IMR-90 (cell line): ENCODE data around the gene AAK1. TPM values are rescaled to one million over a fixed set of nuclear protein-coding genes. Genes with fewer than 3 reads are reported as not detected.

Experiments
- ATAC-seq: fragments of 200-7000 bp; cut with Tn5 transposase; 2 replicates; pipeline ENCODE4 v1.9.1; 2020; ENCODE audit warnings: low read depth, mild to moderate bottlenecking, moderate library complexity
- BruUV-seq: library from RNA; stranded (reverse); fragments of 400-500 nt; replicated peaks from 2 replicates; lab custom pipeline; 2021; lab: Mats Ljungman, UMichigan
- CTCF ChIA-PET: fragments of 300-600 bp; formaldehyde crosslinking; extraction: SDS; loops from one replicate; lab custom pipeline; 2021; ENCODE audit warnings: antibody characterized with exemption; lab: Yijun Ruan, JAX
- POLR2A ChIA-PET: fragments of 300-600 bp; sonication (Branson Sonifier 250); formaldehyde crosslinking; loops from one replicate; lab custom pipeline; 2022; ENCODE audit warnings: antibody characterized with exemption; ENCODE audit not compliant: unreplicated experiment; lab: Charles Lee
- DNase-seq: peaks from one replicate; pipeline ENCODE4 v3.0.0; 2013
- H2AFZ ChIP-seq: replicated peaks from 2 replicates; pipeline ENCODE3; 2013; ENCODE audit warnings: low read length, mild to moderate bottlenecking; ENCODE audit not compliant: poor library complexity
- H2AK5ac ChIP-seq: 2 replicates; pipeline ENCODE4 v1.6.1; 2013; ENCODE audit warnings: low read depth, low read length, inconsistent platforms
- H2AK9ac ChIP-seq: replicated peaks from 2 replicates; pipeline ENCODE3; 2013; ENCODE audit warnings: mild to moderate bottlenecking, low read depth, low read length, moderate library complexity; ENCODE audit not compliant: poor library complexity
- H2BK120ac ChIP-seq: 2 replicates; pipeline ENCODE4 v1.6.1; 2013; ENCODE audit warnings: low read depth, low read length, inconsistent platforms
- H2BK15ac ChIP-seq: 3 replicates; pipeline ENCODE4 v1.6.1; 2013; ENCODE audit warnings: low read depth, low read length, inconsistent platforms
- H2BK20ac ChIP-seq: 2 replicates; pipeline ENCODE4 v1.6.1; 2013; ENCODE audit warnings: low read depth, mild to moderate bottlenecking, inconsistent platforms, low read length, moderate library complexity
- H2BK5ac ChIP-seq: 2 replicates; pipeline ENCODE4 v1.6.1; 2013; ENCODE audit warnings: mild to moderate bottlenecking, low read depth, low read length, inconsistent platforms; ENCODE audit not compliant: poor library complexity, severe bottlenecking
- H3K14ac ChIP-seq: replicated peaks from 2 replicates; pipeline ENCODE4 v1.6.1; 2013; ENCODE audit warnings: low read depth, low read length, inconsistent platforms
- H3K18ac ChIP-seq: 2 replicates; pipeline ENCODE4 v1.6.1; 2013; ENCODE audit warnings: low read depth, low read length, control low read depth
- H3K23ac ChIP-seq: 2 replicates; pipeline ENCODE4 v1.6.1; 2013; ENCODE audit warnings: low read depth, low read length, inconsistent platforms
- H3K27ac ChIP-seq: 2 replicates; pipeline ENCODE4 v1.5.1; 2013; ENCODE audit warnings: mild to moderate bottlenecking, control low read depth, low read length; ENCODE audit not compliant: insufficient read depth
- H3K27me3 ChIP-seq: 2 replicates; pipeline ENCODE4 v1.6.1; 2013; ENCODE audit warnings: low read length; ENCODE audit not compliant: control insufficient read depth, insufficient read depth
- H3K36me3 ChIP-seq: 2 replicates; pipeline ENCODE4 v1.6.1; 2013; ENCODE audit warnings: low read length, mixed read lengths; ENCODE audit not compliant: control insufficient read depth, insufficient read depth
- H3K4ac ChIP-seq: 2 replicates; pipeline ENCODE4 v1.6.1; 2013; ENCODE audit warnings: low read depth, low read length, inconsistent platforms
- H3K4me1 ChIP-seq: 2 replicates; pipeline ENCODE4 v1.6.1; 2013; ENCODE audit warnings: low read length, mixed read lengths; ENCODE audit not compliant: control insufficient read depth, insufficient read depth
- H3K4me2 ChIP-seq: 2 replicates; pipeline ENCODE4 v1.6.1; 2013; ENCODE audit warnings: low read depth, mild to moderate bottlenecking, control low read depth, low read length, moderate library complexity
- H3K4me3 ChIP-seq: 2 replicates; pipeline ENCODE4 v1.5.1; 2013; ENCODE audit warnings: low read depth, mild to moderate bottlenecking, control low read depth, low read length, moderate library complexity; ENCODE audit not compliant: insufficient read depth
- H3K56ac ChIP-seq: 2 replicates; pipeline ENCODE4 v1.6.1; 2013; ENCODE audit warnings: low read length, inconsistent platforms; ENCODE audit not compliant: insufficient read depth; ENCODE audit errors: extremely low read depth
- H3K79me1 ChIP-seq, 2 experiments: 2 replicates each; pipeline ENCODE4 v1.6.1; 2013; ENCODE audit warnings: low read length in 2 of 2, inconsistent platforms in 1 of 2, low read depth in 1 of 2
- H3K9ac ChIP-seq: 2 replicates; pipeline ENCODE4 v1.6.1; 2013; ENCODE audit warnings: low read depth, low read length, control low read depth
- H3K9me1 ChIP-seq: 2 replicates; pipeline ENCODE4 v1.6.1; 2013; ENCODE audit warnings: low read length, inconsistent platforms; ENCODE audit not compliant: insufficient read depth
- H3K9me3 ChIP-seq: 2 replicates; pipeline ENCODE4 v1.6.1; 2013; ENCODE audit warnings: low read length; ENCODE audit not compliant: control insufficient read depth, insufficient read depth
- H4K20me1 ChIP-seq: 2 replicates; pipeline ENCODE4 v1.6.1; 2013; ENCODE audit warnings: low read length, inconsistent platforms; ENCODE audit not compliant: insufficient read depth
- H4K5ac ChIP-seq: 2 replicates; pipeline ENCODE4 v1.6.1; 2013; ENCODE audit warnings: mild to moderate bottlenecking, low read depth, low read length, control low read depth
- H4K8ac ChIP-seq, 2 experiments: 2 replicates each; pipeline ENCODE4 v1.6.1; 2013; ENCODE audit warnings: low read depth in 2 of 2, low read length in 2 of 2, control low read depth in 1 of 2, inconsistent platforms in 1 of 2
- H4K91ac ChIP-seq: 2 replicates; pipeline ENCODE4 v1.6.1; 2013; ENCODE audit warnings: low read depth, low read length, inconsistent platforms; ENCODE audit not compliant: insufficient read depth
- BHLHE40 ChIP-seq: fragments of 150-350 bp; IDR thresholded peaks from 2 replicates; pipeline ENCODE4 v1.6.1; 2016; ENCODE audit warnings: mild to moderate bottlenecking, low read depth, low read length
- CEBPB ChIP-seq: IDR thresholded peaks from 2 replicates; pipeline ENCODE4 v1.6.1; 2012; ENCODE audit warnings: low read depth, low read length, improper control_type of control experiment
- CHD1 ChIP-seq: IDR thresholded peaks from 2 replicates; pipeline ENCODE4 v1.6.1; 2012; ENCODE audit warnings: low read depth, low read length, improper control_type of control experiment
- CTCF ChIP-seq: conservative IDR thresholded peaks from 2 replicates; pipeline ENCODE4 v1.5.1; 2012; ENCODE audit warnings: mild to moderate bottlenecking, low read depth, low read length, improper control_type of control experiment
- ELK1 ChIP-seq: fragments of 150-350 bp; IDR thresholded peaks from 2 replicates; pipeline ENCODE4 v1.6.1; 2016; ENCODE audit warnings: low read depth, mild to moderate bottlenecking, low read length, moderate library complexity, borderline replicate concordance
- FOS ChIP-seq: fragments of 150-350 bp; IDR thresholded peaks from 2 replicates; pipeline ENCODE4 v1.6.1; 2016; ENCODE audit warnings: low read depth, low read length
- MAFK ChIP-seq: IDR thresholded peaks from 2 replicates; pipeline ENCODE4 v1.6.1; 2012; ENCODE audit warnings: low read depth, low read length, improper control_type of control experiment
- MAZ ChIP-seq: IDR thresholded peaks from 2 replicates; pipeline ENCODE4 v1.6.1; 2012; ENCODE audit warnings: low read depth, mild to moderate bottlenecking, low read length, improper control_type of control experiment, moderate library complexity, borderline replicate concordance
- MXI1 ChIP-seq: IDR thresholded peaks from 2 replicates; pipeline ENCODE4 v1.6.1; 2012; ENCODE audit warnings: low read depth, mild to moderate bottlenecking, low read length, moderate library complexity, borderline replicate concordance
- NFE2L2 ChIP-seq: fragments of 150-350 bp; IDR thresholded peaks from 2 replicates; pipeline ENCODE4 v1.6.1; 2016; ENCODE audit warnings: low read depth, mild to moderate bottlenecking, low read length
- POLR2A ChIP-seq: IDR thresholded peaks from 2 replicates; pipeline ENCODE4 v1.6.1; 2012; ENCODE audit warnings: mild to moderate bottlenecking, low read depth, low read length
- RAD21 ChIP-seq: IDR thresholded peaks from 2 replicates; pipeline ENCODE4 v1.6.1; 2012; ENCODE audit warnings: low read length, improper control_type of control experiment
- RCOR1 ChIP-seq: IDR thresholded peaks from 2 replicates; pipeline ENCODE4 v1.6.1; 2012; ENCODE audit warnings: mild to moderate bottlenecking, low read length, improper control_type of control experiment; ENCODE audit not compliant: insufficient replicate concordance
- RFX5 ChIP-seq: IDR thresholded peaks from 2 replicates; pipeline ENCODE4 v1.8.0; 2012; ENCODE audit warnings: low read depth, mild to moderate bottlenecking, low read length, moderate library complexity
- SMC3 ChIP-seq: fragments of 150-350 bp; IDR thresholded peaks from 2 replicates; pipeline ENCODE4 v1.6.1; 2016; ENCODE audit warnings: low read depth, mild to moderate bottlenecking, antibody characterized with exemption, low read length, moderate library complexity
- USF2 ChIP-seq: fragments of 150-350 bp; IDR thresholded peaks from 2 replicates; pipeline ENCODE4 v1.6.1; 2017; ENCODE audit warnings: mild to moderate bottlenecking, antibody characterized with exemption, low read length, low read depth
- WGBS, 2 experiments: methylation state at CpG; one replicate each; pipeline versions ENCODE4 v1.1.5 to v1.1.7; 2013; ENCODE audit warnings: missing lambda C conversion rate in 2 of 2; ENCODE audit not compliant: insufficient read length in 1 of 2; ENCODE audit errors: extremely low coverage in 2 of 2; 5-methylcytosine and 5-hydroxymethylcytosine counted together
- dilution Hi-C: fragments of 300-500 bp; cut with HindIII; formaldehyde crosslinking; loops from one replicate; pipeline ENCODE4 v1.14.3; 2018; ENCODE audit warnings: low sequenced_read_pairs; ENCODE audit not compliant: unreplicated experiment
- in situ Hi-C: fragments of 300-500 bp; cut with MboI; formaldehyde crosslinking; loops from 3 replicates; pipeline ENCODE4 v1.14.3; 2019; ENCODE audit warnings: low sequenced_read_pairs, inconsistent platforms, mixed read lengths
- intact Hi-C: fragments of 100-400 bp; cut with micrococcal nuclease; formaldehyde crosslinking; loops from 2 replicates; pipeline ENCODE4 v1.10.0; 2022
- polyA plus RNA-seq, 3 experiments: library from polyadenylated mRNA; depleted of rRNA; stranded (reverse); fragments of >200 nt; gene quantifications; 2 replicates each; pipeline ENCODE4 v1.2.3, GENCODE V29; 2012; ENCODE audit warnings: low replicate concordance in 1 of 3
- total RNA-seq: library from RNA; depleted of rRNA; stranded (reverse); fragments of >200 nt; gene quantifications from 2 replicates; pipeline ENCODE4 v1.2.3, GENCODE V29; 2012

Gene AAK1
- total and polyA plus RNA-seq, 2 of the 4 experiments (the other 2 are of a cell fraction) = 21.9 to 26.5 TPM

- TF ChIP-seq CEBPB = no peak
- no peak for TF ChIP-seq POLR2A
- no peak for TF ChIP-seq NFE2L2
- no peak for TF ChIP-seq CTCF
- no peak for TF ChIP-seq MXI1
- no peak for TF ChIP-seq RFX5
- no peak for TF ChIP-seq RAD21
- no peak for TF ChIP-seq FOS
- TF ChIP-seq CHD1 = no peak
- no peak for TF ChIP-seq ELK1
- no peak for TF ChIP-seq MAZ
- TF ChIP-seq BHLHE40 = no peak
- no peak for TF ChIP-seq USF2
- TF ChIP-seq RCOR1 = no peak
- no peak for TF ChIP-seq MAFK
- TF ChIP-seq SMC3 = no peak
- no peak overlapping the region for H2BK20ac ChIP-seq
- CTCF ChIA-PET = no interaction called here
- H2BK5ac ChIP-seq = no peak overlapping the region
- peaks cover 21% of the 10 kb centered on the region for H3K36me3 ChIP-seq
- H3K4me2 ChIP-seq = no peak overlapping the region
- H3K4ac ChIP-seq = no peak overlapping the region
- WGBS, 2 experiments = no CpG with 5 or more reads among the region's 3 CpGs
- H2AFZ ChIP-seq = no peak overlapping the region
- dilution Hi-C loops = no loop called here
- H3K4me1 ChIP-seq = no peaks in the 10 kb centered on the region
- ATAC-seq (no peak), DNase-seq (no peak)
- no peak overlapping the region for H3K27ac ChIP-seq
- no peak overlapping the region for H4K8ac ChIP-seq
- no peaks in the 10 kb centered on the region for H3K9me3 ChIP-seq
- H4K5ac ChIP-seq = no peak overlapping the region
- no peak overlapping the region for H3K4me3 ChIP-seq
- H2BK15ac ChIP-seq = no peak overlapping the region
- H2AK9ac ChIP-seq = no peak overlapping the region
- H3K18ac ChIP-seq = no peak overlapping the region
- H4K91ac ChIP-seq = no peak overlapping the region
- POLR2A ChIA-PET = no interaction called here
- peaks cover 6% of the 10 kb centered on the region; the same call in 1 of the 2 replicates for H3K9me1 ChIP-seq
- in situ Hi-C loops = no loop called here
- intact Hi-C loops = no loop called here
- no peak overlapping the region for H2AK5ac ChIP-seq
- H2BK120ac ChIP-seq = no peak overlapping the region
- no peak overlapping the region for H3K14ac ChIP-seq
- BruUV-seq = no TSS peak
- H3K23ac ChIP-seq = no peak overlapping the region
- H4K20me1 ChIP-seq = no peaks in the 10 kb centered on the region
- H3K79me1 ChIP-seq = peaks cover 10 to 21% of the 10 kb centered on the region in 2 experiments; a peak in 3 of 4 replicates
- H3K9ac ChIP-seq = no peak overlapping the region
- no peak overlapping the region for H3K56ac ChIP-seq
- H3K27me3 ChIP-seq = no peaks in the 10 kb centered on the region
These were observed 161.1 kb downstream of the AAK1 start for GRCh38 chr2:69482471-69482870.
